Measurements from ENCODE around the gene CYTH1.
"Not testable (repeated sequence)": the region's sequence is repeated elsewhere in the genome, so short reads cannot be mapped to it uniquely, and the experiment has no call there.

The CYTH1 gene

DNA sequence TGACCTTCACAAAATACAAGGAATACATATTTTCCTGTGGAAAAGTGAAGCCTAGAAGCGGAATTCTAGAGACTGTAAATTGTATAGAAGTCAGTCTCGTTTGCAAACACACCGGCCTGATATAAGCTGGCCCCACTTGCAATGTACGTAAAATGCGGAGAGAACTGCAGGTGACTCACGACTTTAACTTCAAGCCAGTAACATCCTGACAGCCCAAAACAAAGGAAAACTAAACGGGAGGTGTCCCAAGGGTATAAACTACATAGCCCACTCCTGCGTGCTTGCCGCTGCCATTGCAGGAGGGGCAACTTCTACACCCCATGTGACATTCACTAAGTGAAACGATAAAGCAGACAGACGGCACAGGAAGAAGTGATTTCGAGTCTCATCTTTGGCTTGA, 101.6 kb downstream of the CYTH1 start:
- no peak for DNase-seq

DNA sequence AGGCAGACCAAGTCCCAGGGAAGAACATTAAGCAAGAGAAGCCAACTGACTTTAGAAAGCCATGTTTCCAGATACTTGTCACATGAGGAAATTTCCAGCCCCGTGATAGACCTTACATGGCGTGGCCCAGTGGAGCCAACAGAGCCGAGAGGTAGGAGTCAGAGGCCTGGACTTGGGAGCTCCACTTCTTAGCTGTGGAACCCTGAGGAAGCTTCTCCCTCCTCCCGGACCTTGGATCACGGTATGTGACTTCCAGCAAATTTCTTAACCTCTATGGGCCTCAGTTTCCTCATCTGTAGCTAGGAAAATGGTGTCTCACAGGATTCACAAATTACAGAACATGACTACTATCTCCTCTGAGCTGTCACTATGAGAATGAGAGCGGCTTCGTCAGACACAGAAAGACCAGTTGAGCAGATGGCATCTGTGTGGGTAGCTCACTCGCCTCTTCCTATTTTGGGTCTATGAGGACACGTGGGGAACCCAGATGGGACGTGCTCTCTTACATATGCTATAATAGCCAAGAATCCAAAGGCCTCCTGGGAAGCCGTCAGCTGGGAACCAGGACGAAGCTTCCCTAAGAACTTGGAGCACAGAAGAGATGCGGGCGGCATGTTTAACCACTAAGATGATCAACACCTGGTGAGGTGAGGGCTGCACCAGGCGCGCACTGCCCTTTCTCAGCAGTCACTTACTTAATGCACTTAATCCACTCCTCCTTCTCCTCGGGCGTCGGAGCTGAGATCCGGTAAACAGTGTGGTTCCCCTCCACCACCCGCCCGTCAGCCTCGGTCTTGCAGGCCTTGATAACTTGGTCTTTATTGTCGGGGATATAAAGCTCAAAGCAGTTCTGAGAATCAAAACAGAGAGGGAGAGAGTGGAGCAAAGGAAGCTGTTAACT, 102.3 kb downstream of the CYTH1 start:
- no peak for DNase-seq

DNA sequence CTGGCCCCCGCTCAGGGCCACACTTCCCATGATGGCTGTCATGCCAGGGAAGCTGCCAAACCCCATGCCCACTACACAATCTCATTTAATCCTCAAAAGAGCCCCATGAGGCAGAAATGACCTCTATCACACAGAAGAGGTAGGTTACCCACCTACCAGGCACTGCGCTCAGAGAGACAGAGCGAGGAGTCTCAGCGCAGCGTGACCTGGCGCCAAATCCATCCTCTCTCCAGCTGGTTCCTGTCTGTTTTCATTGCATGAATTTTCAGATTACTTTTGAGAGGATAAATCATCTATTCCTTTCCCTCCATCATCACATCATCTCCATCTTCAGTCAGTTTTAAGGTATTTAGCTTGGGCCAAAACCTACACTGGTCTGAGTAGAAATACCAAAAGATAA, 103.4 kb downstream of the CYTH1 start:
- no peak for DNase-seq

DNA sequence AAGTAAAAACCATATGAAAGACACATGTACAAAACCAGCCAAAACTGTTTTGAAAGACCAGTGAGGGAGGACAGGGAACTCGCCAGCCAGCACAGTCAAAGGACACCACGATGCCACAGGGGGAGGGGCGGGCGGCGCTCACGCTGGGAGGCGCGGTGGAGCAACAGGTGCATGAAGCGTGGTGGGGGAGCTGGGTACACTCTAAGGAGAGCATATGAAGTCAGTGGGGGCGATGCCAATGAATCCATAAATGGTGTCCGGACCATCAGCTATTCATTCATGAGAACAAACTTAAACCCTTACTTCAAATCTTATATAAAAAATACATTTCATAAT, 103.9 kb downstream of the CYTH1 start:
- no peak for DNase-seq

DNA sequence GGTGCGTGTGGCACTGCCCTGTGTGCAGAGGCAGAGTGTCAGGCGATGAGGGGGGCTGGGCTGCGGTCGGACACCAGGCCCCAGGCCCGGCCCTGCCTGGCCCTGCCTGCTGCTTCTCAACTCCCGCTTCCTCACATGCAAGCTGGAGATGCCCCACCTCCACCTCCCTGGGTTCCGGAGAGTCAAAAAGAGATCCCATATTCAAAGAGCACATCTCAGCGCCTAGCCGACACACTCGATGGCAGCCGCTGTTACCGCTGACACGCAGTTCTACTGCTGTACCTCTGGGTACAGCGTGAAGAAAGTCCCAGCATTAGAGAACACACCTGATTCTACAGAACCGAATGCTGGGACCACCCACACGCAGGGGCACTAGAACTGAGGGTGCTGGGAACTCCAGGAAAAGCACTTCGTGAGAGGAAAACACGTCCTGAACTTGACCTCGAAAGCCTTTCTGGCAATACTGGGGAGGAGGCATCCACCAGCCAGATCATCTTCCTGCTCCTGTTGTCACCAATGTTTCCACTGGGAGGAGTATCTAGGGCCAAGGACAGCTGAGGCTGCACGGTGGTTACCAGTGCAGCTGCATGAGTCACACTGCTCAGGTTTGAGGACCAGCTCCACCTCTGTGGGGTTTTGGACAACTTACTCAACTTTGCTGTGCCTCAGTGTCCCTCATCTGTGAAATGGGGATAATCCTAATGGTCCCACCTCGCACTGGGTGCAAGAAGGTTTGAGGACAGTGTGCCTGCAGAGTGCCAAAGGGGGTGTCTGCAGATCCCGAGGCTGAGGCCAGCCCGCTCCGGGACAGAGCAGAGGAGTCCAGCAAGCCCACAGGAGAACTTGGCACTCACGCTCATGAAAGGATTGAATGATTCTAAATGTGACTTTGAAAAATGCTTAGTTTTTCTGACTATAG, 104.5 kb downstream of the CYTH1 start:
- no peak for DNase-seq

DNA sequence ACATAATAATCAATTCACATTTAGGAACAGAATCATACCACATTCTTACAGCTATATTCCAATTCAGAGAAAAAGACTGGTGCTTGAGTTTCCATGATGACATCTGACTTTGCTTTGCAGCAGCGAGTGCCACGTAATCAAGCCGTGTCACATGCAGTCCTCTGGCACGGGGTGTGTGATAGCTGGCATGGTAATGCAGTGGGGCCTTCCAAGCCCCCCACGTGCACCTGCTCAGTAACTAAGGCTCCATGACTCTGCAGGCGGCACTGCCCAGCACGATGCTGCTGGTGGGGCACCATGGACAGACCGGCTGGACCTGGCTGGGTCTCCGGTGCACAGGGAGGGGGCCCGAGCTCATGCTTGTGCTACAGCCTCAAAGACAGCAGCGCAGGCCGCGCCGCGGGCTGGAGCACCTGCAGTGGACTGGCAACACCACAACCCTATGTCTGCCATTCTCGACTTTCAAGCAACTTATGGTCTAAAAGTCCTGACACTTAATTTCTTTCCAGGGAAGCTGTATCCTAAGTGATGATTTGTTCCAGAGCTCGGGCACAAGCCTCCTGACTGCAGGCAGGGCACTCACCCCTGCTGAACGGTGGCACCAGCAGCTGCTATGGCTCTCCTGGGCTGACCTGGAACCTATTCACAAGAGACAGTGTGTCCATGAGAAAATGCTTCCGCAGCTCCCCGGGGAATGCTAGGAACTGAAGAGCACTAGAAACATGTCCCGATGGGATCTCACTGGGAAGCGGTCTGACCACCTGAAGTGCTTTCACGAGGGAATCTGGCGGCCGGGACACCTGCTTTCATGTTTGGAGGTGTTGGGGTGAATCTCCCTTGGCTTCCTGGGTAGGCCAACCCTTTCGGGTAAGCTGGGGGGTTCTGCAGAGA, 105.4 kb downstream of the CYTH1 start:
- no peak for DNase-seq

DNA sequence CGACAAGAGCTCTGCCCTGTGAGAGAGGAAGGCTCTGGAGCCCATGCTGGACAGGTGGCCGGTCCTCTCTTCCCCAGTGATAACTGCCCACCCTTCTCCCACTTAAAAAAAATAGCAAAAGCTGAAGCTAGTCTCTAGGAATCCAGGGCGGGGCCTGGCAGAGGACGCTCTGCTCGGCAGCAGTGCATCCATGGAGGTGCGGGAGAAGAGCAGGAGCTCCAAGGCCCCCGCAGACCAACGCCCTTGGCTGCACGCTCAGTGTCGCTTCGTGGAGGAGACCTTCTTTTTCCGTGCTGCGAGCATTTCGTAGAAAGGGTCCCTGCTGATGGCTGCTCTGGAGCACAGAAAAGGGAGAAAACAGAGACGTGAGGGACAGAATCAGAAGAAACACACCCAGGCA, 106.2 kb downstream of the CYTH1 start:
- no peak for DNase-seq

DNA sequence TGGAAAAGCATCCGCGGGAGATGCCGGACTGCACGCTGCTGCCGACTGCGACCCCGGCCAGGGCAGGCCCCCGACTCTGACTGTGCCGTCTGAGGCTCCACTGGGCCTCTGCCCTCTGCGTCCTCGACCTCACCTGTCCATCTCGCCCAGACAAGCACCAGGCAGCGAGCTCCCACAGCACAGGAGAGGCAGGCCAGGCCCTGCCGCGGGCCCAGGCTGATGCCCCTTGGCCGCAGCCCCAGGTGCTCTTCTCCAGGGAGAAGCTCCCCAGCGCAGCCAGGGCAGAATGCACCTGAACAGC, 106.8 kb downstream of the CYTH1 start:
- no peak for DNase-seq

DNA sequence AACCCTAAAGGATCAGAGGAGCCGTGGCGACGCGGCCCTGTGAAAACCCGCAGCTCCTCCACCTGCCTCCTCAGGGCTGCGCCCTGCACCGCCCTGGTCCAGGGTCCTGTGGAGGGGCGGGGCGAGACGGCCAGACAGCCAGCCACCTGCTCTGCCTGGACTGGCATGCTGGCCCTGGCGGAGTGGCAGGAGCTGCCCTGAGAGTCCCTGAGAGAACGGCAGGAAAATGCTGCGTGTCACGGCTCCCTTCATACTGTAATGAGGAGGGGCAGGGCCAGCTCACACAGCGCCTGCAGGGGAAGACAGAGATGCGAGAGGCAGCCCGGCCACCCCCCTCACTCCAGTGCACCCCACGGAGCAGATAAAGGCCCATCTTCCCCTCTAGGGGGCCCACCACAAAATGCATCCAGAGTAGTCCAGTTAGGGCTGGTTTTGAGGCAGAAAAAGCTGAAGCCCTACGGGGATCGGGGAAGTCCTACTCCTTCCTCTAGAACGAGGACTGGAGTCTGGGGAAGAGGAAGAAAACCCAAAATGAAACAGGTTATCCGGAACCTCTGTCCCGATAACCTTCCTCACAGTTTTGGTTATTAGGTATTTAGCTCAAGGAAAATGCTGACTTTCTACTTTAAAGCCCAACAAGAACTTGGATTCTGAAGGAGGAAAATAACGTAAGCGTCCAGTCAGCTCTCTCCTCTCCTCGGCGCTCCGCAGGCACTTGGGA, 107.3 kb downstream of the CYTH1 start:
- no peak for DNase-seq

DNA sequence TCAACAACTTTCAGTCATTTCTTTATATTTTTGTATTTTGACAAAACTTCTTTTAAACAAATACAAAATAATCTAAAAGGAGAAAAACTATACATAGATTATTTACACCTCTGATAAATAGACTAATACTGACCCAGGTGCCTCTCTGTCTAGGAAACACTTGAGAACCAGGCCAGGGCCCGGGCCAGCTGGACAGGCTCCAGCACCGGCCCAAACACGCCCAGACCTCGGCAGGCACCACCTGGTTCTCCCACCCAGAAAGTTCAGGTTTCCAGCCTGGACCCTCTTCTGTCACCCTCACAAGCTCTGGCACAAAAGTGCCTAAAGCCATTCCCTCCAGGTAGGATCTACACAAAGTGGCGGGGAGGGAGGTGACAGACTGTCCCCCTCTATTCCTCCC, 107.9 kb downstream of the CYTH1 start:
- no peak for DNase-seq

DNA sequence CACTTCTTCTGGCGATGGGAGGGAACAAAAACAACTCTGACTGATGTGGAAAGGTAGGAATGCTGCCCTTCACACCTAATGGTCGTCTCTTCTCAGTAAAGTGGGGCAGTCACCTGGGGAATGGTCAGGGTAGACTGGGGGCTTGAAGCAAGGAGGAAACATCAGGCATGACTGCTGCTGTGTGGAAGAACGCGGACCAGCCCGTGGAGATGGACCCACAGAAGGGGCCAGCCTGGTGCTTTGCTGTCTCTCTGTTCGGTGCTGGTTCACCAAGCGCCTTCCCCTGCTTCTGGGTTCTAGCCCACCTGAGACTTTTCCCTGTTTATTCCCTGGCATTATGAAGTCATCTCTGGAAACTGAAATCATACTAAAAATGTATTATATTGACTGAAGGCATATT, 108.7 kb downstream of the CYTH1 start:
- DNase-seq = no peak

DNA sequence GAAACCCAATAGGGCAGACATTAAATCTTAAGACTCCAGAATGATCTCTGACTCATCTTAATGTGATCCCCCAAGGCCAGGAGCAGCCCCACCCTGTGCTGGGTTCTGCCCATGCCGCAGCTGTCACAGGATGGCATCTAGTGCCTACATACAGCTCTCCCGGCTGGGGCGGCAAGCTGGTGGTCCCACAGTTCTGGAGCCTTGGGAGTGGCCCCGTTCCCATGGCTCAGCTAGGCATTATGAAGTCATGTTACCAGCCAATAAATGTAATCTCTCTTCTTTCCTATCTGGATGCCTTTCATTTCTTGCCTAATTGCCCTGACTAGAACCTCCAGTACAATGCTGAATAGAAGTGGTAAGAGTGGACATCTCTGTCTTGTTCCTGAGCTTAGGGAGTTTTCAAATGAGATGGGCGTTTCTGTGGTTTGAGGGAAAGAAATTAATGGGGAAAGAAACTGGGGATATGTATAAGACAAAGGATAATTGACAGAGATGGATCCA, 109.2 kb downstream of the CYTH1 start:
- DNase-seq = no peak

DNA sequence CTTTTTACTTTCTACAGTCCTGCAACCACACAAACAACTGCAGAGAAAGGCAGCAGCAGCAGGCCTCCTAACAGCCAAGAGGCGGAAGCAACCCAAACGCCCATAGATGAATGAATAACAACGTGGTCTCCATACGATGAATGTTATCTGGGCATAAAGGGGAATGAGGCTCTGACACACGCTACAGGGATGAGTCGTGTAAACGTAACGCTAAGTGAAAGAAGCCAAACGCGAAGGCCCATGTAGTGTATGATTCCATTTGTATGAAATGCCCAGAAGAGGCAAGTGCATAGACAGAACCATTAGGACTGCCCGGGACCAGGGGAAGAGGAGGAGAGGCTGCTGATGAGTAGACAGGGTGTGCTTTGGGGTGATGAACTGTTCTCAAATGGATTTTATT, 110.1 kb downstream of the CYTH1 start:
- DNase-seq = no peak

DNA sequence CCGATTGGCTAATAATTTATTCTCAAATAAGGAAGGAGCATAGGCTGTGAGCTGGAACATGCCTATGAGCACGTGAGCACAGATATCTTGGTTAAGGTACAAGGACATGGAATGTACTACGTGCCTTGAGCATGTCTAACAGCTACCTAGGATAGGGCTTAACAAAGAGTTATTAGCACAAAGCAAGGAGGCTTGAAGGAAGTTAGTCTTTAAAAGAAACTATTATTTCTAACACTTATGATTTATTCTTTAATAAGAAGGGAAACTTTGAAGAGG, 110.4 kb downstream of the CYTH1 start:
- DNase-seq = not testable (repeated sequence)

DNA sequence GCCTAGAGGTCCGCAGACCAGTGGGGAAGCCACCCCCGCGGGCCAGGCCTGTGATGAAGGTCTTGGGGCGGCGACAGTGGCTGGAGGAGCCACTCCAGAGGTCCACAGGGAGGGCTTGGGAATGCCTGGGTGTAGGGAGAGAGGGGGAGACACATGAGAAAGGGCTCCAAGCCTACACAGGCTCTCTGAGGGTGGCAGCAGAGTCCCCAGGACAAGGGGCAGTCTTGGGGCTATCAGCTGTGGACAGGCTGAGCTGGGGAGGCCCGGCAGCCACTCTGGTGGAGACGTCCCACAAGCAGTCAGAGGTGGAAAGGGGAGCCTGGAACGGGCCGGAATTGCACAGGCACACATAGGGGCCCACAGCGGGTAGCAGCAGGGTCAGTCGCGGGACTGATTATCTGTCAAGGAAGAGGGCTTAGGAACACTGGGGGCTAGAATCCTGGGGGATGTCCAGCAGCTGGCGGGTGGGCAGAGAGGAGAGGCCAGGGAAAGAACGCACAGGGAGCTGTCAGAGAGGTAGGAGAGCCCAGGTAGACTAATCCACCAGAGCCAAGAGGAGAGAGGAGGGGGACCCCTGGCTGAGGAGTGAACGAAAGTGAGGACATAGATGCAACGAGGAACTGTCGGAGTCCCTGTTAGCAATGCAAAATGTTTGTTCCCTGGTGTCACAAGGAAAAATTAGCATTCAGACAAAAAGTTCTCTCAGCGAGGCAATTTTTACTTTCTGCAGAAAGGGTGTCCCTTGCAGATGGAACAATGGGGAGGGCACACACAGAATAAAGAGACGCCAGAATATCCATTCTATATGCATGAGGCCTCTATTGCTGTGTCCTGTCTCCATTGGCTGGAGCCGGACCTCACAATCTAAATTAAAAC, 111.0 kb downstream of the CYTH1 start:
- DNase-seq = no peak

DNA sequence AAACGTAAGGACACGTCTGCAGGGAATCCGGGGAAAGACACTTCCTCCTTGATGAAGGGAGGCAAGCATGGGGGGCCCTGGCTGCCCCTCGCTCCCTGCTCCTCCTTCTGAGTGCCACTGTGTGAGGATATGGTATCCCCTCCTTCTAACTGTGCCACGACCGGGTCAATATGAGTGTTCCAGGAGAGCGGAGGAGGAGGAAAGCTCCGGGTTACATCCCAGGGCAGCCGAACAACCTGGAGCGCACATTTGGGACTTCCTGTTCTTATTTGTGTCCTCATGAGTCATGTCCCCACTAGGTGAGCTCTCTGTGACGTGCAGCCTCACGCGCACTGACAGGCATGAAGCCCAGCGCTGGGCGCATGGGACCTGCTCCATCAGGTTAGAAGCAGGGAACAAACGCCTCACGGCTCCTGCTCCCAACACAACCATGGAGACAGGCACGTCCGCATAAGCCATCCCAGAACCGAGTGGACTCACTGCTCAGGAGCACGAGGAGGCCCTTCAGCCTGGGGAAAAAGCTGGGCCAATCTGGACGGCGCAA, 112.0 kb downstream of the CYTH1 start:
- no peak for DNase-seq

DNA sequence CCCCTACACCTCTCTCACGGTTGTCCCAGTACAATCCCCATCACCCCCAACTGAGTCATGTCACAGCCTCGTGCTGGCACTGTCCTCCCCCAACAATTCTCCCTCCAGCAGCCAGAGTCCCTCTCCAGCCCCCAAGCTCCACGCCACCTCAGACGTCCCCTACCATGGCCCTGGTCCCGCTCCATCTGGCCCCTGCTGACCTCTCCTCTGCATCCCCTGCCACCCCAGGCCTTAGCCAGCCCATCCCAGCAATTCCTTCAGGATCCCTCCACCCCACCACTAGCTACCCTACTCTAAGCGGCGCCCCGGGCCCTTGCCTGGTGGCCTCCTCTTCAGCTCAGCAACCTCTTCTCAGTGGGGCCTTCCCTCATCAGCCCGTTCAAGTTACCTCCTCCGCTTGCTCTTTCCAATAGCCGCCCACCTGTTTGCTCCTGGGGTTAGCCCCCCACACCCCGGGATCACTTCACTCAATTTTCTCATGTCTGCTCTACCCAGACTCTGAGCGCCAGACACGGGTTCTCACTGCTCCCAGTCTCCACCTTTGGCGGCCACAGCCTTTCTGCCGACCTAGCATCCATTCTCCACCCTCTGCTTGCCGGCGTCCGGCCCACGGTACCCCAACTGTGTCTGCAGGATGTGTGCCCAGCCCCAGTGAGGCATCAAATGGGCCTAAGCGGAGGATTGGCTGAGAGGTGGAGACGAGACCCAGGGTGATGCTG, 112.7 kb downstream of the CYTH1 start:
- no peak for DNase-seq

DNA sequence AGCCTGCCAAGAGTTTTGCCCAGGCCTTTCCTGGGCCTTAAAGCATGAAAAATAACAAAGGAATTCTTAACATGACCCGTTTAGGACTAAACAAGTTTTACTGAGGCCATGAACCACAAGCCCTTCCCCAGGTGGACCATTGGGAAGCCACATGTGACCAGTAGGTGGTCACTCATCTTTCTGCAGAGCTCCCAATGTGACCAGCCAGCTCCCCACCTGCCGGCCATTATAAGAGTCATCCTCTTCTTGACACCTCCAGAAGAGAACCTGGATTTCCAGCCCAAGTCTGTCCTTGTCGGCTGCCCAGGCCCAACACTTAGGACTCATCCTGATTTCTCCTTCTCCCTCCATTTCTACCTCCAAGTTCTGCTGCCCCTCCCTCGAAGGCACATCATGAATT, 113.2 kb downstream of the CYTH1 start:
- no peak for DNase-seq

DNA sequence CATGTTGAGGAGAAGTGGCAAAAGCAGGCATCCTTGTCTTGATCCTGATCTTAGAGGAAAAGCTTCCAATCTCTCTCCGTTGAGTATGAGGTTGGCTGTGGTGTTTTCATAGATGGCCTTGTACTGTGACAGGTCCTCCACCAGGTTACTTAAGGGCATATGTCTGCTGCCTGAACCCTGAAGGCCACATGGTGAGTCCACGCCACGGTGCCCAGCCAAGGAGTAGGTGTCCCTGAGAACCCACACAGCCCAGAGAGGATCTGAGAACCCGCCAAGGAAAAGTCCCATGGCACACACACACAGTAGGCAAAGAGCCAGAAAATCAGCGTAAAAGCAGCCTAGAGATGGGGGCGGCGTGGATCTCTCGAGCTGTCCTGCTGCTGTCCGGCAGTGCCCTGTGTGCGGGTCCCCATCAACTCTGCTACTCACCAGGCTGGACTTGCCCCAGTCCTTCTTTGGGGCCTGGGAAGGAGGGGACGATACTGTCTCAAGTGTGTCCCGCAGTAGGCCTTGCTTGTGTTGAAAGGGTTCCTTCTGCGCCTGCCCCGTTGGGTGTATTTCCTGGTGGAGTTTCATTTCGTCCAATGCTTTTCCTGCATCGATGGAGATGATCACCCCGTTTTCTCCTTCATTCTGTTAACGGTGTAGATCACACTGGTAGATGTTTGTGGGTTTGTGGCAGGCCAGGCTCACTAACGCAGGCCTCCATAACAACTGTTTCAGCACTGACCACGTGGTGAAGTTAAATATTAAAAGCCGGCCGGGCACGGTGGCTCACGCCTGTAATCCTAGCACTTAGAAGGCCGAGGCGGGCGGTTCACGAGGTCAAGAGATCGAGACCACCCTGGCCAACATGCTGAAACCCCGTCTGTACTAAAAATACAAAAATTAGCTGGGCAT, 114.1 kb downstream of the CYTH1 start:
- DNase-seq = no peak

DNA sequence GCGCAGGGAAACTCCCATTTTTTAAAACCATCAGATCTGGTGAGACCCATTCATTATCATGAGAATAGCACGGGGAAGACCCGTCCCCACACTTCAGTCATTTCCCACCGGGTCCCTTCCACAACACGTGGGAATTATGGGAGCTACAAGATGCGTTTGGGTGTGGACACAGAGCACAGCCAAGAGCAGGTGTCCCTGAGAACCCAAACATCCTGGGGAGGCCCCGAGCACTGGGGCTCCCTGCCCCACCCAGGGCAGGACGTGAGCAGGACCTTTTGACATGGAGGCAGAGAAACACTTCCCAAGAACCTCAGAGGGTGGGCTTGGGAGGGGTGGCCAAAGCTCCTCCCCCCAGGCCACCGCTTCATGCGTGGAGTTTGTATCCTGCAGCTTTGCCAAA, 115.0 kb downstream of the CYTH1 start:
- no peak for DNase-seq

Measured in DMS53 (cell line).